NCI-H82 (cell line): ENCODE data around the gene RD3L.

ENCODE experiments used
- DNase-seq: peaks from one replicate; lab custom pipeline; 2025; lab: John Stamatoyannopoulos, UW

Gene RD3L

GRCh38 chr14:103941973-103942736 is at the start of gene RD3L:
Gene RD3L, minus strand, starts transcription at chr14:103942529. Its CDS starts 834 bp downstream, at chr14:103941695.
- no peak for DNase-seq

DNA sequence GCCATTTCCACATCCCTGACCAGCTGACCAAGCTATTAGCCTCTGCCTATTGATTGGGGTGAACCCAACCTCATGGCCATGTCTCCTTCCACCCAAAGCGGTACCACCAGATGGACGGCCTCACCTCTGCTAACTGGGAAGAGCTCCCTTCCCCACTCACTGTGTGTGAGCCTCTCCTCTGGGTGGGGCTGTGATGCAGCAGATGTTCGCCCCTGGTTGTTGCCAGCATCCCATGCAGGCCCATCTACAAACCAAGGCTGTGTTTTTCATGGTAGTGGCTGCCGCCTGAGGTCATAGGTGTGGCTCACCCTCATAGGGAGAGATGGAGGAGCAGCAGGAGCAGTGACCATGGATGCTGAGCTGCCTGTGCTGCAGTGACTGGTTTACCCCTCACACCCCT is 47.6 kb upstream of the RD3L start:
- DNase-seq = no peak

DNA sequence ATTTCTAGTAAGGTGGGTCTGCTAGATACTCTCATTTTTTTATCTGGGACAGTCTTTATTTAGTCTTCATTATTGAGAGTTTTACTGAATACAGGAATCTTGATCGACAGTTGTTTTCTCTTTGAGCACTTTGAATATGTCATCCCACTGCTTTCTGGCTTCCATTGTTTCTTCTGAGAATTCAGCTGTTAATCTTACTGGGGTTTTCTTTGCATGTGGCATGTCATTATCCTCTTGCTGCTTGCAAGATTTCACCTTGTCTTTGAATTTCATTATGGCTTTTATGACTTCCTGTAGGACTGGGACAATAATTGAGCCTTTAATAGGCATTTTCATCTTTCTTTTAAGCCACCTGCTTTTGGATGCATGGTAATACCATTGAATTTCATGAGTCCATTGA is 46.7 kb upstream of the RD3L start:
- DNase-seq = no peak

GRCh38 chr14:103984196-103984595 is 41.9 kb upstream of the RD3L start:
- no peak for DNase-seq

DNA sequence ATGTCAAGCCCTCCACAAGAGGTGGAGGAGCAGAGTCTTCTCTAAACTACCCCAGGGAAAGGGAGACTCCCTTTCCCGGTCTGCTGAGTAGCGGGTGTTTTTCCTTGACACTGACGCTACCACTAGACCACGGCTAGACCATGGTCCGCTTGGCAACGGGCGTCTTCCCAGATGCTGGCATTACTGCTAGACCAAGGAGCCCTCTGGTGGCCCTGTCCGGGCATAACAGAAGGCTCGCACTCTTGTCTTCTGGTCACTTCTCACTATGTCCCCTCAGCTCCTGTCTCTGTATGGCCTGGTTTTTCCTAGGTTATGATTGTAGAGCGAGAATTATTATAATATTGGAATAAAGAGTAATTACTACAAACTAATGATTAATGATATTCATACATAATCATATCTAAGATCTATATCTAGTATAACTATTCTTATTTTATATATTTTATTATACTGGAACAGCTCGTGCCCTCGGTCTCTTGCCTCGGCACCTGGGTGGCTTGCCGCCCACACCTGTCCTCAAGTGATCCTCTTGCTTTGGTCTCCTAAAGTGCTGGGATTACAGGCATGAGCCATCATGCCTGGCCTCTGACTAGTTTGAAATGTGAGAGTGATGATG is 38.4 kb upstream of the RD3L start:
- peak; percentile 44 for DNase-seq

DNA sequence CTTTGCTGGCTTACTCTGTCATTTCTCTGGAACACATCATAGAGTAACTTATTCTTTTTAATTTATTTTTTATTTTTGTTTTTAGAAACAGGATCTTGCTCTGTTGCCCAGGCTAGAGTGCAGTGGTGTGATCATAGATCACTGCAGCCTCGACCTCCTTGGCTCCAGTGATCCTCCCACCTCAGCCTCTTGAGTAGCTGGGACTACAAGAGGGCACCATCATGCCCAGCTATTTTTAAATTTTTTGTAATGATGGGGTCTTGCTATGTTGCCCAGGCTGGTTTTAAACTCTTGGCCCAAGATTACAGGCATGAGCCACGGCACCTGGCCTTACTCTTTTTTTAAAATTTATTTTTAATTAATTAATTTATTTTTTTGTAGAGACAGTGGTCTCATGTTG is 32.2 kb upstream of the RD3L start:
- no peak for DNase-seq

GRCh38 chr14:103973354-103973753 is 31.0 kb upstream of the RD3L start:
- DNase-seq = no peak

GRCh38 chr14:103969961-103970360 is 27.6 kb upstream of the RD3L start:
- DNase-seq = no peak

- DNase-seq = no peak
These were observed 24.3 kb upstream of the RD3L start for GRCh38 chr14:103966631-103967030.

- no peak for DNase-seq
These were observed 19.7 kb upstream of the RD3L start for GRCh38 chr14:103961928-103962578.

GRCh38 chr14:103960457-103961055 is 18.2 kb upstream of the RD3L start:
- no peak for DNase-seq

DNA sequence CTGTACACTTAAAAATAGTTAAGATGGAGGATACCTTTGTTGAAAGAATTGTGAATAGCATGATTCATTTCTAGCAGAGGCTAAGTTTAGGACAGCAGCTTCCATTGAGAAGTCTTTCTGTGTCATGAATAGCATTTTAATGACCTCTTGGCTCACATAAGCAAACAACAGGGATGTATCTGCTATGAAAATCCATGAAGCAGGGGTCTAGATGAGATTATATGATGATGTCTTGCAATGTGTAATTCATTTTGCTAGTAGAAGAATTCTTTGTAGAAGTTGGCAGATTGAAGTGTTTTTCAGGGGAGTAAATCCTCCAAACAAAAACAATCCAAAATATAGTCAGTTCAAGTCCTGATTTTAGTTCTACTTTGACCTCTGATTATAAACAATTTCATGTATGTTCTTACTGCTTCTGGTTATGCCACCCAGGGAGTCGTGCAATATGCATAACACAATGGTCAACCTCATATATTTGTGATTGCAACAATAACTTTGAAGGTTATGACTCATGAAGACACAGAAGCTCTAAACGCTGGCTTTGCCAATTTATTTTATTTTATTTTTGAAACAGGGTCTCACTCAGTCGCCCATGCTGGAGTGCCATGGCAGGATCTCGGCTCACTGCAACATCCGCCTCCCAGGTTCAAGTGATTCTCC is 6.9 kb upstream of the RD3L start:
- DNase-seq = no peak

DNA sequence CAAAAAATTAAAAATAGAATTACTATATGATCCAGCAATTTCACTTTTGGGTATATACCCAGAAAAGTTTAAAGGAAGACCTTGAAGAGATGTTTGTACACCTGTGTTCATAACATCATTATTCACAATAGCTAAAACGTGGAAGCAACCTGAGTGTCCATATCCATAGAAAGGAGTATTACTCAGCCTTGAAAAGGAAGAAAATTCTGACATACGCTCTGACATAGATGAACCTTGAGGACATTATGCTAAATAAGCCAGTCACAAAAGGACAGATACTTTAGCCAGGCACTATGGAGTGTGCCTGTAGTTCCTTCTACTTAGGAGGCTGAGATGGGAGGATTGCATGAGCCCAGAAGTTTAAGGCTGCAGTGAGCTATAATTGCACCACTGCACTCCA is 6.1 kb upstream of the RD3L start:
- DNase-seq = no peak

GRCh38 chr14:103946975-103947374 is 4.6 kb upstream of the RD3L start:
- no peak for DNase-seq

- no peak for DNase-seq
These were observed 1.3 kb upstream of the RD3L start for GRCh38 chr14:103943673-103944072.

- DNase-seq = no peak
These were observed 867 bp downstream of the RD3L start for GRCh38 chr14:103941462-103941861.

DNA sequence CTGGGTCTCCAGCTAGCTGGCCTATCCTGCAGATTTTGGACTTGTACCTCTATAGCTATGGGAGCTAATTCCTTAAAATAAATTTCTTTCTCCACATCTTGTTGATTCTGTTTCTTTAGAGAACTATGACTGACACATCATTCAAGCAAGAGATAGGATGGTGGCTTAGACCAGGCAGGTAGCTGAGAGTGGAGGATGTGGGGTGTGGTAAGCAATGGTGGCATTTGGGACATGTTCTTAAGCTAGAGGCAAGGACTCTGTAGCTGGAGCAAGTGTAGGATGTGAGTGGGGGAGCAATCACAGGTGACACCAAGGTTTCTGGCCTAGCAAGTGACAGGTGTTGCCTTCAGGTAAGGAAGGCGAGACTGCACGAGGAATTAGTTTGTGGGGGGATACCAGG is 7.2 kb downstream of the RD3L start:
- no peak for DNase-seq

GRCh38 chr14:103932791-103933490 is 9.4 kb downstream of the RD3L start:
- no peak for DNase-seq

DNA sequence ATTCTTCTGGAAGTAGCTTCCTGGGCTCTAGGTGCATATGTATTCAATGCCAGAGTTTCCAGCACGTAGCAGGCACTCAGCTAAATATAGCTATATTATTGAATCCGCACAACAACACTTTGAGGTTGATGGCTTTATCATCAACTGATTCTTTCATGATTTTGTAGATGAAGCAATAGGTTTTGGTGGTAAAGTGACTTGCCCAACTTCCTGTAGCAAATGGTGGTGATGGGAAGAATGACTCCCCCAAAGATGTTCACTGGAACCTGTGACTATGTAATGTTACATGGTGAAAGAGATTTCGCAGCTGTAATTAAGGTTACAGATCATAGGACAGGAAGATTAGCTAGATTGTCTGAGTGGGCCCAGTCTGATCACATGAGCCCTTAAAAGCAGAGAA is 10.9 kb downstream of the RD3L start:
- DNase-seq = no peak

DNA sequence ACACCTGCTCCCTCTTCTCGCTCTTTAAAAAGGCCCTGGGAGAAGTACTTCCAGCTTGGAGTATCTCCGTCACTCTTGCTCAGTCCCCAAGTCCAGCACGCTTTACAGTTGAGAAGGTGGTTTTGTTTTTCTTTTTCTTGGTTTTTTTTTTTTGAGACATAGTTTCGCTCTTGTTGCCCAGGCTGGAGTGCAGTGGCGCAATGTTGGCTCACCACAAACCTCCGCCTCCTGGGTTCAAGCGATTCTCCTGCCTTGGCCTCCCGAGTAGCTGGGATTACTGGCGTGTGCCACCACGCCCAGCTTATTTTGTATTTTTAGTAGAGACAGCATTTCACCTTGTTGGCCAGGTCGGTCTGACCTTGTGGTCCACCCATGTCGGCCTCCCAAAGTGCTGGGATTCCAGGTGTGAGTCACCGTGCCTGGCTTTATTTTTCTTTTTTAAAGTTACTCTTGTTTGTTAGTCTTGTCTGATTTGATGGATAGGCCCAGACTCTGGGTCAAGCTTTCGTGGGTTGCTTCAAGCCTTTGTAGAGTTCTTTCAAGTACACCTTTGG is 12.2 kb downstream of the RD3L start:
- DNase-seq = no peak
